Naive thymus-derived CD4-positive, alpha-beta T cell (primary cell): ENCODE results near the gene PSMB7. TPM values are rescaled to one million over a fixed set of nuclear protein-coding genes. Genes with fewer than 3 reads are reported as not detected.

ENCODE experiments used
- ATAC-seq: fragments of 150-1000 bp; cut with Tn5 transposase; 2 replicates; pipeline ENCODE4 v1.10.0; 2021; ENCODE audit warnings: mild to moderate bottlenecking, moderate library complexity
- CTCF ChIA-PET: fragments of 350-600 bp; sonication (Branson Sonifier 250); formaldehyde crosslinking; loops from one replicate; lab custom pipeline; 2021; ENCODE audit warnings: antibody characterized with exemption; lab: Charles Lee
- POLR2A ChIA-PET: fragments of 350-600 bp; sonication (Branson Sonifier 250); formaldehyde crosslinking; loops from one replicate; lab custom pipeline; 2021; ENCODE audit warnings: antibody characterized with exemption, inconsistent platforms; lab: Charles Lee
- DNase-seq, 9 donors: peaks; one replicate each; pipeline versions ENCODE4 v3.0.0 to v3.0.0-alpha.2; 2020 to 2022; ENCODE audit warnings: mixed read lengths in 1 of 9
- H3K27ac ChIP-seq: one replicate; pipeline ENCODE4 v1.7.0; 2013; ENCODE audit warnings: mild to moderate bottlenecking, low read depth, low read length, moderate library complexity
- H3K27me3 ChIP-seq, 2 donors: one replicate each; pipeline ENCODE4 v1.7.0; 2013; ENCODE audit warnings: low read length in 2 of 2, mild to moderate bottlenecking in 2 of 2, moderate library complexity in 2 of 2; ENCODE audit not compliant: control insufficient read depth in 2 of 2, insufficient read depth in 2 of 2
- H3K36me3 ChIP-seq, 3 experiments: 1 replicate in 2 of 3; 2 replicates in 1 of 3; pipeline ENCODE4 v1.7.0; 2013; ENCODE audit warnings: low read length in 3 of 3, mild to moderate bottlenecking in 3 of 3, moderate library complexity in 1 of 3; ENCODE audit not compliant: insufficient read depth in 3 of 3, control insufficient read depth in 2 of 3
- H3K4me1 ChIP-seq, 2 donors: one replicate each; pipeline ENCODE4 v1.7.0; 2013; ENCODE audit warnings: low read length in 2 of 2, mild to moderate bottlenecking in 2 of 2, moderate library complexity in 1 of 2; ENCODE audit not compliant: control insufficient read depth in 2 of 2, insufficient read depth in 2 of 2
- H3K4me3 ChIP-seq: 2 replicates; pipeline ENCODE4 v1.7.0; 2013; ENCODE audit warnings: mild to moderate bottlenecking, low read length
- H3K9me3 ChIP-seq, 3 experiments: 1 replicate in 2 of 3; 2 replicates in 1 of 3; pipeline ENCODE4 v1.7.0; 2013; ENCODE audit warnings: low read length in 3 of 3; ENCODE audit not compliant: control insufficient read depth in 2 of 3
- H3K27ac Mint-ChIP-seq, 9 donors: one replicate each; pipeline ENCODE4 v1.8.0; 2020 to 2022; ENCODE audit warnings: mixed read lengths in 9 of 9, mild to moderate bottlenecking in 8 of 9, moderate library complexity in 5 of 9, inconsistent platforms in 2 of 9
- H3K27me3 Mint-ChIP-seq, 5 donors: one replicate each; pipeline ENCODE4 v1.8.0; 2021 to 2022; ENCODE audit warnings: mixed read lengths in 5 of 5, mild to moderate bottlenecking in 1 of 5
- H3K36me3 Mint-ChIP-seq, 5 donors: one replicate each; pipeline ENCODE4 v1.8.0; 2020 to 2022; ENCODE audit warnings: mixed read lengths in 5 of 5, mild to moderate bottlenecking in 3 of 5, inconsistent platforms in 1 of 5
- H3K4me1 Mint-ChIP-seq, 7 donors: one replicate each; pipeline ENCODE4 v1.8.0; 2020 to 2022; ENCODE audit warnings: mixed read lengths in 7 of 7, mild to moderate bottlenecking in 3 of 7, inconsistent platforms in 1 of 7
- H3K4me3 Mint-ChIP-seq, 10 donors: one replicate each; pipeline ENCODE4 v1.8.0; 2020 to 2022; ENCODE audit warnings: mild to moderate bottlenecking in 10 of 10, mixed read lengths in 10 of 10, moderate library complexity in 6 of 10, inconsistent platforms in 2 of 10
- H3K9me3 Mint-ChIP-seq, 11 donors: one replicate each; pipeline ENCODE4 v1.8.0; 2020 to 2022; ENCODE audit warnings: mixed read lengths in 11 of 11, mild to moderate bottlenecking in 4 of 11, inconsistent platforms in 1 of 11, moderate library complexity in 1 of 11
- intact Hi-C, 2 donors: fragments of 100-400 bp; cut with micrococcal nuclease; formaldehyde crosslinking; loops; one replicate each; pipeline ENCODE4 v1.15.1; 2023
- polyA plus RNA-seq, 2 donors: library from polyadenylated mRNA; unstranded; fragments of 300-500 nt; fragmentation: Illumina TruSeq; gene quantifications; one replicate each; pipeline ENCODE4 v1.2.3, GENCODE V29; 2021
- total RNA-seq, 6 experiments: library from RNA in 5 of 6; stranded (reverse) in 5 of 6; gene quantifications; 1 replicate in 5 of 6; 2 replicates in 1 of 6; pipeline ENCODE4 v1.2.3 and lab custom pipeline; 2021 to 2026

PSMB7 gene
- total and polyA plus RNA-seq, 7 experiments from 2014 or later, result 59.4 to 203 (median 73.9) TPM

DNA sequence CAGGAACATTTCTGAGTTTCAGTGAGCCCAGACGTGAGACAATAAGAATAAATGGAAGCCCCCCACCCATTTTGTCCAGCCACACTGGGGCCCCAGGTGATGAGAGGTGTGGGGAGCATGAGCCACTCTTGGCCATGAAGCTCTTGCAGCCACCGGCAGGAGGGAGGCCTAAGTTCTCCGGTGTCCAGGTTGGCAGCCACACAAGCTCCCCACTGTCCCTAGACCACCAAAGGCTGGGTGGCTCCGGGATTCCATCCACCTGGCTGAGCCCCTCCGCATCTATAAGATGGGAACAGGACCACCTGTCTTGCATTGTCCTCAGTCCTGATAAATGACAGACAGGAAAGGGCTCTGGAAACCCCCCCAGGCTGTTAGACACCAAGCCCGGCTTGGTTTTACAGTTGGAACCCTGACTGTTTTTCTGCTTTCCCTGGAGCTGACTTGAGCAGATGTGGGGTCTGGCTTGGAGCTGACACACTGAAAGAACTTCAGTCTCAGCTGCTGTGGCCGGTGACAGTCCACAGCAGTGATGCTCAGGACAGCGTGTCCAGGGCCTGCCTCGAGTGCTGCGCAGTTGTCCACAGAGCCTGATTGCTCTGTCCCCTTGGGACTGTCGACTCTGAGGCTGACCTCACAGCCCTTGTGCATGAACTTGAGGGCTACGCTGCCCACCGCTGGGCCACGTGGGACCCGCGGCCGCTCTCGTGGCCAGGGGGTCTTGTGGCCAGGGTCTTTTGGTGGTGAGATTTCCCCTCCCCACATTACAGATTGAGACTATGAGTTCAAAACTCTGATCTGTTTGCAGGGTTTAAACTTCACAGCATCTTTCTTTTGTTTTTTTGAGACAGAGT, 74.8 kb downstream of the PSMB7 start:
- H3K36me3 ChIP-seq, result no peaks in the 10 kb centered on the region

DNA sequence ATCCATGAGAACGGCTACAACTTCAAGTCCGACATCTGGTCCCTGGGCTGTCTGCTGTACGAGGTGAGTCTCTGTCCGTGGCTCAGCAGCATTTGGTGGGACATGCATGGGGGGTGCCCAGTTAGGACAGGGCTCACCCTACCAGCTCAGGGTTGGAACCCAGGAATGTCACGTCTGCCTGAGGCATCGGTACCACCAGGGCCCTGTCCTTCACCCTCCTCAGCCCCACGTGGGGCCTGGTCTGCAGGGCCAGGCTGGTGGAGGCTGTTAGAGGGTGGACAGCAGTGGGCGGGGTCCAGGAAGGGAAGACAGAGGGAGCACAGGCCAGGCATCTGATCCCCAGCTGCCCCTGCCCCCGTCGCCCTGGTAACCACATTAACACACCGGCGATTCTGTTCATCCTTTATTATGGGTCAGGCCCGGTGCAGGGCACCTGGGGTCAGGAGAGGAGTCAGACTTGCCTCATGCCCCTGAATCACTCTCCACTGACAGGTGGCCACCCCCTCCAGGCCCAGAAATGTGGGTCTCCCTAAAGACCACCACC, 75.6 kb downstream of the PSMB7 start:
- no peak for DNase-seq
- Mint-ChIP-seq H3K4me1 (no peaks in the 10 kb centered on the region), H3K27me3 (no peaks in the 10 kb centered on the region), H3K27ac (no peak overlapping the region), H3K36me3 (no peaks in the 10 kb centered on the region), H3K9me3 (peaks cover 0 to 17% (median 4%) of the 10 kb centered on the region in 11 donors), H3K4me3 (no peak overlapping the region)
- Histone ChIP-seq H3K27me3 (no peaks in the 10 kb centered on the region), H3K36me3 (no peaks in the 10 kb centered on the region), H3K4me3 (no peak overlapping the region), H3K27ac (no peak overlapping the region), H3K4me1 (no peaks in the 10 kb centered on the region), H3K9me3 (peaks cover 0 to 8% (median 0%) of the 10 kb centered on the region in 3 experiments)
- ATAC-seq, result no peak
- intact Hi-C loops, result no loop called here
- ChIA-PET CTCF (no interaction called here), POLR2A (no interaction called here)

More for the DNA sequence above, 74.8 kb downstream of the PSMB7 start:
- Mint-ChIP-seq H3K9me3 (peaks cover 0 to 17% (median 4%) of the 10 kb centered on the region in 11 donors), H3K27ac (peak overlapping the region in 1 of 9 donors; percentile 14), H3K27me3 (no peaks in the 10 kb centered on the region), H3K4me1 (no peaks in the 10 kb centered on the region), H3K36me3 (no peaks in the 10 kb centered on the region), H3K4me3 (no peak overlapping the region)
- no peaks in the 10 kb centered on the region for H3K27me3 ChIP-seq
- no peaks in the 10 kb centered on the region for H3K4me1 ChIP-seq
- H3K27ac ChIP-seq, result no peak overlapping the region
- DNase-seq, result no peak
- ATAC-seq, result no peak
- no peak overlapping the region for H3K4me3 ChIP-seq
- CTCF ChIA-PET, result no interaction called here
- H3K9me3 ChIP-seq, result peaks cover 0 to 8% (median 0%) of the 10 kb centered on the region in 3 experiments
- POLR2A ChIA-PET, result no interaction called here
- intact Hi-C loops, result no loop called here

DNA sequence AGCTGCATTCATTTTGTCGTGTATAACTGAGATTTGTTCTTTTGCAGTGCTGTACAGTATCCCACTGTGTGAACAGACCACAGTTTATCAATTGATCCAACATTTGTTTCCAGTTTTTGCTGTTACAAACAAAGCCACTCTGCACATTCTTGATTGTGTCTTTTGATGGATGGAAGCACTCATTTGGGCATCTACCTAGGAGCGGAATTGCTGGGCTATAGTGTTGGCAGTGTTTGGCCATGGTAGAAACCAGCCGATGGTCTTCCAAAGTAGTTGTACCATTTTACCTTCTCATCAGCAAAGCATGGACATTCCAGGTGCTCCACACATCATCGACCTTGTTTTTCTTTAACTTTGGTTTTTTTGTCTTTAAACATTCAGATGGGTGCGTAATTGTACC, 77.7 kb downstream of the PSMB7 start:
- H3K36me3 Mint-ChIP-seq, result no peaks in the 10 kb centered on the region
- no peak overlapping the region for H3K27ac Mint-ChIP-seq
- Histone ChIP-seq H3K27ac (no peak overlapping the region), H3K9me3 (peaks cover 0 to 8% (median 0%) of the 10 kb centered on the region in 3 experiments), H3K27me3 (no peaks in the 10 kb centered on the region), H3K4me1 (no peaks in the 10 kb centered on the region), H3K4me3 (no peak overlapping the region), H3K36me3 (no peaks in the 10 kb centered on the region)
- H3K27me3 Mint-ChIP-seq, result no peaks in the 10 kb centered on the region
- ChIA-PET CTCF (no interaction called here), POLR2A (no interaction called here)
- intact Hi-C loops, result no loop called here
- no peak overlapping the region for H3K4me3 Mint-ChIP-seq
- H3K4me1 Mint-ChIP-seq, result peaks cover 0 to 2% (median 0%) of the 10 kb centered on the region in 7 donors
- DNase-seq, result no peak
- no peak for ATAC-seq
- H3K9me3 Mint-ChIP-seq, result peaks cover 0 to 17% (median 4%) of the 10 kb centered on the region in 11 donors

DNA sequence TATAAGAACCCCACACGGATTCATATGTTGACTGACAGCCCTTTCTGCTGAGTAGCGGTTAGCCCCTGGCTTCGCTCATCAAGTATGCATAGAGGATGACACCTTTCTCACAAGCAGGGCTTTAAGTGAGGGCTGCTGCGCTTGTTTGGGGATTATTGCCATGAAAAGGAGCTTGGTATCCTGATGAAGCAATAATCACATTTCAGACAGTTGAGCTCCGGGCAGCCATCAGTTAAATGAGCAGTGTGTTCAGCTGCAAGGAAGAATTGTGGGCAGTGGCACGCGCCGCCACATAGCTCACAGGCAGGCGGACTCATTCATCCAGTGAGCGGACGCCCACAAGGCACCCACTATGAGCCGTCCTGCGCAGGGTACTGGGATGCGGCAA, 79.9 kb downstream of the PSMB7 start:
- no peak for ATAC-seq
- CTCF ChIA-PET, result no interaction called here
- no peak overlapping the region for H3K27ac ChIP-seq
- Mint-ChIP-seq H3K4me1 (peaks cover 0 to 2% (median 0%) of the 10 kb centered on the region in 7 donors), H3K36me3 (no peaks in the 10 kb centered on the region), H3K4me3 (no peak overlapping the region), H3K27me3 (no peaks in the 10 kb centered on the region), H3K27ac (no peak overlapping the region), H3K9me3 (peaks cover 0 to 17% (median 4%) of the 10 kb centered on the region in 11 donors)
- intact Hi-C loops, result no loop called here
- H3K9me3 ChIP-seq, result peaks cover 0 to 8% (median 0%) of the 10 kb centered on the region in 3 experiments
- no peak overlapping the region for H3K4me3 ChIP-seq
- DNase-seq, result no peak
- H3K4me1 ChIP-seq, result no peaks in the 10 kb centered on the region
- no peaks in the 10 kb centered on the region for H3K36me3 ChIP-seq
- POLR2A ChIA-PET, result no interaction called here
- H3K27me3 ChIP-seq, result no peaks in the 10 kb centered on the region

DNA sequence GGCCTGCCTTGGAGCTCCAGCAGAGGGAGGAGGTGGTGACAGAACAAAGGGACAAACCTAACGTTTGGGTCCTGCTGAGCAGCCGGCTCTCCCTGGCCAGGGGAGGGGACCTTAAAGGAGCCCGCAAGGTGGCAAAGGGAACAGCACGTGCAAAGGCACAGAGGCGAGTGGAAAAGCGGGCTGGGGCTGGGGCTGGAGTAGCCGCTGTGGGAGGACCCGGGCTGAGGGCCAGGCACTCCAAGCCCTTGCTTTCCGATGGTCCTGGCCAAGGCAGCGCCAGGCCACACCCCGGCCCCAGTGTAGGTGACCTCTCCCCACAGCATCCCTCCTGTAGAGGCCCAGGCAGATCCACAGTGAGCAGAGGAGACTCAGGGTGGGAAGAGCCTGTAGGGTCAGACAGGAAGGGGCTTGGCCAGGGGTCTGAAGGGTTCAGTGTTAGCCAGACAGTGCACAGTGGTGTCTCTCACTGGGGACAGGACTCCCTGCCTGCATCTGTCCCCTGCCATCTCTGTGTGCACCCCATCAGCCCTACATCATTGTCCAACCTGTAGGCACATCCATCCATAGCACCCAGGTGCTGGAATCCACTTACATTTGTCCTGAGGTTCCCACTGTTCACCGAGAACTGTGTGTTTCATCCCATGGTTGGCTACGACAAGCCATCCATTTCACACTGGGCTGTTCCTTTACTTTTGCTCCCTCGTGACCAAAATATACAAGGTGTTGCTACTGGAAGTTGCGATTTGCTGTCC, 80.5 kb downstream of the PSMB7 start:
- peaks cover 0 to 8% (median 0%) of the 10 kb centered on the region in 3 experiments for H3K9me3 ChIP-seq
- H3K36me3 ChIP-seq, result no peaks in the 10 kb centered on the region
- ChIA-PET CTCF (no interaction called here), POLR2A (no interaction called here)
- Mint-ChIP-seq H3K4me1 (peaks cover 0 to 2% (median 0%) of the 10 kb centered on the region in 7 donors), H3K27me3 (no peaks in the 10 kb centered on the region), H3K36me3 (no peaks in the 10 kb centered on the region), H3K9me3 (peaks cover 0 to 17% (median 4%) of the 10 kb centered on the region in 11 donors), H3K4me3 (no peak overlapping the region), H3K27ac (no peak overlapping the region)
- H3K27ac ChIP-seq, result no peak overlapping the region
- H3K27me3 ChIP-seq, result no peaks in the 10 kb centered on the region
- no peaks in the 10 kb centered on the region for H3K4me1 ChIP-seq
- intact Hi-C loops, result no loop called here
- no peak for DNase-seq
- no peak overlapping the region for H3K4me3 ChIP-seq
- ATAC-seq, result no peak

DNA sequence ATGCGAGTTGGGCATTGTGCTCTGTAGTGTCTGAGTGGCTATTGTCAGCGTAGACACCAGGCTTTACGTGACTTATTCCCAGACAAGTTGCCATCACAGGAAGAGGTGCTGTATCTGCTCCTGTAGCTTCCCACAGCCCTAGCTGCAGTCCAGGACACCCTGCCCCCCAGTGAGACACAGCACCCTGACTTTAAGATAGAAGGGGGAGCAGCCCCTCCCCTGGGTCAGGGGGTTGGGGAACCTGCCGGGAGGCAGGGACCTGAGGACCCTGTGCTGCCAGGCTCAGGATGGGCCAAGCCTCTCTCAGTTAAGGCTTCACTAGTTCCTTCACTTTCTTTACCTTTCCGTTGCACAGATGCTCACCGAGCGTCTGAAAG, 82.1 kb downstream of the PSMB7 start:
- no peak for ATAC-seq
- Mint-ChIP-seq H3K36me3 (no peaks in the 10 kb centered on the region), H3K9me3 (peaks cover 0 to 9% (median 0%) of the 10 kb centered on the region in 11 donors), H3K27me3 (no peaks in the 10 kb centered on the region), H3K4me3 (no peak overlapping the region), H3K4me1 (peaks cover 0 to 2% (median 0%) of the 10 kb centered on the region in 7 donors), H3K27ac (no peak overlapping the region)
- Histone ChIP-seq H3K27me3 (no peaks in the 10 kb centered on the region), H3K27ac (no peak overlapping the region), H3K36me3 (no peaks in the 10 kb centered on the region), H3K4me3 (no peak overlapping the region), H3K4me1 (no peaks in the 10 kb centered on the region), H3K9me3 (peaks cover 0 to 6% (median 0%) of the 10 kb centered on the region in 3 experiments)
- POLR2A ChIA-PET, result interaction anchor here (0.6 kb wide), 2 partner anchors 10 to 62 kb away, joined by 4 to 6 read pairs; no protein-coding TSS in a partner anchor
- intact Hi-C loops, result no loop called here
- CTCF ChIA-PET, result no interaction called here
- no peak for DNase-seq
